Upper lobe of right lung (tissue), 1 donor: ENCODE results near the gene SETMAR. TPM values are rescaled to one million over a fixed set of nuclear protein-coding genes. Genes with fewer than 3 reads are reported as not detected.

Experiments used
- ATAC-seq: fragments of 200-7000 bp; cut with Tn5 transposase; one replicate; pipeline ENCODE4 v1.9.1; 2020; ENCODE audit warnings: mild to moderate bottlenecking, moderate library complexity
- DNase-seq: peaks from one replicate; pipeline ENCODE4 v3.0.0-alpha.2; 2020
- H3K27ac ChIP-seq: fragments of 200-600 bp; one replicate; pipeline ENCODE4 v1.8.0; 2022
- H3K27me3 ChIP-seq: fragments of 200-600 bp; one replicate; pipeline ENCODE4 v1.8.0; 2022; ENCODE audit warnings: mild to moderate bottlenecking
- H3K36me3 ChIP-seq: fragments of 200-600 bp; one replicate; pipeline ENCODE4 v1.8.0; 2022
- H3K4me1 ChIP-seq: fragments of 200-600 bp; one replicate; pipeline ENCODE4 v1.8.0; 2022
- H3K4me3 ChIP-seq: fragments of 200-600 bp; one replicate; pipeline ENCODE4 v1.8.0; 2022; ENCODE audit warnings: mild to moderate bottlenecking
- H3K9me3 ChIP-seq: fragments of 200-600 bp; one replicate; pipeline ENCODE4 v1.8.0; 2022
- CTCF ChIP-seq: fragments of 200-600 bp; IDR thresholded peaks from one replicate; pipeline ENCODE4 v1.8.0; 2022; ENCODE audit warnings: antibody characterized with exemption
- intact Hi-C: fragments of 100-400 bp; cut with DNase I; formaldehyde crosslinking; loops from one replicate; pipeline ENCODE4 v1.11.0; 2022
- total RNA-seq: library from RNA; stranded (reverse); fragmentation: NEBNext Ultra II Directional; extraction: Animal tissue kit (Norgen Biotek cat#: 25700); gene quantifications from one replicate; pipeline ENCODE4 v1.2.1, GENCODE V29; 2021
- donor health status: DM: no; HTN: yes; CAD: no; lungs with severe emphysema.

The SETMAR gene
- total RNA-seq, 1 donor from 2014 or later, result 16.6 TPM

- DNase-seq (no peak), ATAC-seq (no peak)
- Histone ChIP-seq H3K27me3 (no peaks in the 10 kb centered on the region), H3K4me3 (no peak overlapping the region), H3K9me3 (no peaks in the 10 kb centered on the region), H3K4me1 (peaks cover 9% of the 10 kb centered on the region), H3K27ac (no peak overlapping the region), H3K36me3 (peaks cover 5% of the 10 kb centered on the region)
- intact Hi-C loops, result no loop called here
- TF ChIP-seq CTCF, result no peak
Observed at GRCh38 chr3:4360817-4361216, 57.6 kb downstream of the SETMAR start.

DNA sequence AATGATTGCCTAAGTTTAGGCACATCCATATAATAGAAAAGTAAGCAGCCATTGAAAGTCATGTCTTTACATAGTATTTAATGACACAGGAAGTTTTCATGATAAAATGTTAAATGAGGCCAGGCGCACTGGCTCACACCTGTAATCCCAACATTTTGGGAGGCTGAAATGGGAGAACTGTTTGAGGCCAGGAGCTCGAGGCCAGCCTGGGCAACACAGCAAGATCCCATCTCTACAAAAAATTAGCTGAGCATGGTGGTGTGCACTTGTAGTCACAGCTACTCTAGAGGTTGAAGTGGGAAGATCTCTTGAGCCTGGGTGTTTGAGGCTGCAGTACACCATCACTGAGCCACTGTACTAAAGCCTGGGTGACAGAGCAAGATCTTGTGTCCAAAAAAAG is 59.4 kb downstream of the SETMAR start:
- DNase-seq (no peak), ATAC-seq (no peak)
- no peak for TF ChIP-seq CTCF
- no peaks in the 10 kb centered on the region for H3K27me3 ChIP-seq
- intact Hi-C loops, result no loop called here
- peaks cover 5% of the 10 kb centered on the region for H3K36me3 ChIP-seq
- H3K9me3 ChIP-seq, result no peaks in the 10 kb centered on the region
- H3K27ac ChIP-seq, result no peak overlapping the region
- H3K4me1 ChIP-seq, result no peaks in the 10 kb centered on the region
- H3K4me3 ChIP-seq, result no peak overlapping the region

Other genes starting within 250 kb of the SETMAR start
- gene SUMF1, start 163.9 kb downstream of the SETMAR start, total RNA-seq, result 33.3 TPM
- 91.7 TPM for gene ITPR1, start 190.0 kb downstream of the SETMAR start, total RNA-seq